Measurements from ENCODE around the gene RAPGEF1.

- TF ChIP-seq POLR2AphosphoS5 (IDR thresholded peaks at IDR 0.05; ENCODE audit: low read depth, low read length) = no peak
- TF ChIP-seq REST (IDR thresholded peaks at IDR 0.05; ENCODE audit: insufficient read depth in 1 of 2, low read depth in 2 of 2, low read length in 2 of 2) = no peak
- TF ChIP-seq SIN3A (IDR thresholded peaks at IDR 0.05; ENCODE audit: borderline replicate concordance, insufficient read depth, low read length) = no peak
- TF ChIP-seq TAF1 (IDR thresholded peaks at IDR 0.05; ENCODE audit: borderline replicate concordance, insufficient read depth, low read length) = no peak
- TF ChIP-seq FOXP2 (optimal IDR thresholded peaks at IDR 0.05; ENCODE audit: borderline replicate concordance, extremely low read depth, extremely low read length, insufficient read depth) = no peak
Measured at GRCh38 chr9:131640438-131641137, 99.3 kb downstream of the RAPGEF1 start.
